HEK293 (cell line): ENCODE data around the gene LRRTM4.

ENCODE experiments used
- CTCF ChIA-PET: fragments of 350-600 bp; formaldehyde crosslinking; extraction: SDS; loops from one replicate; lab custom pipeline; 2021; ENCODE audit warnings: antibody characterized with exemption; lab: Yijun Ruan, JAX
- POLR2A ChIA-PET: fragments of 300-600 bp; formaldehyde crosslinking; extraction: SDS; loops from one replicate; lab custom pipeline; 2020; ENCODE audit warnings: antibody characterized with exemption, inconsistent platforms; lab: Yijun Ruan, JAX
- H3K27ac ChIP-seq: fragments of 200-500 bp; sonication (Bioruptor generic); 2 replicates; pipeline ENCODE4 v1.5.1; 2014; ENCODE audit warnings: low read depth, low read length, control low read depth, inconsistent platforms; ENCODE audit errors: extremely low read depth
- H3K36me3 ChIP-seq, 2 experiments: fragments of 200-500 bp in 1 of 2; sonication (Bioruptor generic) in 1 of 2; 1 replicate in 1 of 2; 2 replicates in 1 of 2; pipeline ENCODE4 v1.5.1; 2014 to 2017; ENCODE audit warnings: inconsistent platforms in 2 of 2, low read length in 2 of 2; ENCODE audit not compliant: control insufficient read depth in 2 of 2, insufficient read depth in 1 of 2
- H3K4me1 ChIP-seq: fragments of 200-500 bp; sonication (Bioruptor generic); 2 replicates; pipeline ENCODE4 v1.5.1; 2014; ENCODE audit warnings: mild to moderate bottlenecking, low read length, inconsistent platforms; ENCODE audit not compliant: control insufficient read depth, insufficient read depth
- H3K4me3 ChIP-seq: 2 replicates; pipeline ENCODE4 v1.5.1; 2011; ENCODE audit warnings: low read depth, mild to moderate bottlenecking, control low read depth, low read length, moderate library complexity
- H3K9me3 ChIP-seq: fragments of 200-500 bp; sonication (Bioruptor generic); 2 replicates; pipeline ENCODE4 v1.5.1; 2014; ENCODE audit warnings: low read depth, low read length, inconsistent platforms; ENCODE audit not compliant: control insufficient read depth, insufficient read depth
- BCL11B ChIP-seq: fragments of 450-650 bp; formaldehyde crosslinking; IDR thresholded peaks from 2 replicates; pipeline ENCODE4 v1.5.1; 2016; ENCODE audit warnings: low read depth, missing biosample characterization, missing genetic modification characterization
- EGR2 ChIP-seq: fragments of 450-650 bp; formaldehyde crosslinking; IDR thresholded peaks from 2 replicates; pipeline ENCODE4 v1.5.1; 2016; ENCODE audit warnings: low read depth, missing biosample characterization, missing genetic modification characterization
- GLI4 ChIP-seq: fragments of 450-650 bp; formaldehyde crosslinking; IDR thresholded peaks from 2 replicates; pipeline ENCODE4 v1.5.1; 2016; ENCODE audit warnings: missing biosample characterization, missing genetic modification characterization
- IKZF3 ChIP-seq: fragments of 450-650 bp; IDR thresholded peaks from 2 replicates; pipeline ENCODE4 v1.5.0; 2018; ENCODE audit warnings: missing biosample characterization, mild to moderate bottlenecking, missing genetic modification characterization, moderate library complexity
- MZF1 ChIP-seq: fragments of 450-650 bp; formaldehyde crosslinking; IDR thresholded peaks from 2 replicates; pipeline ENCODE4 v1.5.1; 2017; ENCODE audit warnings: missing biosample characterization, missing genetic modification characterization, borderline replicate concordance
- PRDM6 ChIP-seq: fragments of 450-650 bp; formaldehyde crosslinking; IDR thresholded peaks from 2 replicates; pipeline ENCODE4 v1.5.1; 2017; ENCODE audit warnings: missing biosample characterization, missing genetic modification characterization
- SALL2 ChIP-seq: fragments of 450-650 bp; formaldehyde crosslinking; IDR thresholded peaks from 2 replicates; pipeline ENCODE4 v1.5.0; 2017; ENCODE audit warnings: missing biosample characterization, mild to moderate bottlenecking, missing genetic modification characterization, borderline replicate concordance
- SP7 ChIP-seq: fragments of 450-650 bp; formaldehyde crosslinking; IDR thresholded peaks from 2 replicates; pipeline ENCODE4 v1.5.1; 2016; ENCODE audit warnings: missing biosample characterization, missing genetic modification characterization
- ZIC2 ChIP-seq: fragments of 450-650 bp; formaldehyde crosslinking; IDR thresholded peaks from 2 replicates; pipeline ENCODE4 v1.5.1; 2016; ENCODE audit warnings: missing biosample characterization, missing genetic modification characterization
- ZNF2 ChIP-seq: fragments of 450-650 bp; formaldehyde crosslinking; IDR thresholded peaks from 2 replicates; pipeline ENCODE4 v1.5.1; 2016; ENCODE audit warnings: missing biosample characterization, missing genetic modification characterization
- ZNF214 ChIP-seq: fragments of 450-650 bp; formaldehyde crosslinking; IDR thresholded peaks from 2 replicates; pipeline ENCODE4 v1.5.1; 2017; ENCODE audit warnings: missing biosample characterization, mild to moderate bottlenecking, missing genetic modification characterization, borderline replicate concordance
- ZNF23 ChIP-seq: fragments of 450-650 bp; formaldehyde crosslinking; IDR thresholded peaks from 2 replicates; pipeline ENCODE4 v1.5.1; 2016; ENCODE audit warnings: missing biosample characterization, missing genetic modification characterization, borderline replicate concordance
- ZNF248 ChIP-seq: fragments of 450-650 bp; formaldehyde crosslinking; IDR thresholded peaks from 2 replicates; pipeline ENCODE4 v1.5.1; 2017; ENCODE audit warnings: missing biosample characterization, missing genetic modification characterization
- ZNF26 ChIP-seq: fragments of 450-650 bp; formaldehyde crosslinking; IDR thresholded peaks from 2 replicates; pipeline ENCODE4 v1.5.1; 2016; ENCODE audit warnings: missing biosample characterization, missing genetic modification characterization
- ZNF48 ChIP-seq: fragments of 450-650 bp; formaldehyde crosslinking; IDR thresholded peaks from 2 replicates; pipeline ENCODE4 v1.5.1; 2016; ENCODE audit warnings: missing biosample characterization, missing genetic modification characterization
- ZNF521 ChIP-seq: fragments of 450-650 bp; formaldehyde crosslinking; IDR thresholded peaks from 2 replicates; pipeline ENCODE4 v1.5.1; 2017; ENCODE audit warnings: missing biosample characterization, mild to moderate bottlenecking, missing genetic modification characterization
- ZNF548 ChIP-seq: fragments of 450-650 bp; formaldehyde crosslinking; IDR thresholded peaks from 2 replicates; pipeline ENCODE4 v1.5.1; 2016; ENCODE audit warnings: missing biosample characterization, missing genetic modification characterization
- ZNF549 ChIP-seq: fragments of 450-650 bp; IDR thresholded peaks from 2 replicates; pipeline ENCODE4 v1.5.1; 2018; ENCODE audit warnings: missing biosample characterization, missing genetic modification characterization, mild to moderate bottlenecking, inconsistent platforms, moderate library complexity
- ZNF558 ChIP-seq: fragments of 450-650 bp; formaldehyde crosslinking; IDR thresholded peaks from 2 replicates; pipeline ENCODE4 v1.5.1; 2016; ENCODE audit warnings: missing biosample characterization, missing genetic modification characterization
- ZNF580 ChIP-seq: fragments of 450-650 bp; formaldehyde crosslinking; IDR thresholded peaks from 2 replicates; pipeline ENCODE4 v1.5.1; 2016; ENCODE audit warnings: missing biosample characterization, missing genetic modification characterization
- ZNF610 ChIP-seq: fragments of 450-650 bp; formaldehyde crosslinking; IDR thresholded peaks from 2 replicates; pipeline ENCODE4 v1.5.1; 2016; ENCODE audit warnings: missing biosample characterization, missing genetic modification characterization, borderline replicate concordance
- ZNF776 ChIP-seq: fragments of 450-650 bp; formaldehyde crosslinking; IDR thresholded peaks from 2 replicates; pipeline ENCODE4 v1.5.0; 2017; ENCODE audit warnings: missing biosample characterization, missing genetic modification characterization, borderline replicate concordance

LRRTM4 gene

GRCh38 chr2:77519164-77519887 lies 2.9 kb downstream of the LRRTM4 start:
- Histone ChIP-seq H3K4me1 (no peaks in the 10 kb centered on the region), H3K36me3 (no peaks in the 10 kb centered on the region), H3K9me3 (no peaks in the 10 kb centered on the region), H3K27ac (no peak overlapping the region), H3K4me3 (no peak overlapping the region)
- POLR2A ChIA-PET: no interaction called here
- CTCF ChIA-PET: no interaction called here
- no peak for TF ChIP-seq ZNF248 (tag by site-specific recombination)
- TF ChIP-seq SP7 (tag by site-specific recombination): no peak
- no peak for TF ChIP-seq ZNF548
- no peak for TF ChIP-seq MZF1
- TF ChIP-seq ZNF610 (tag by site-specific recombination): no peak
- TF ChIP-seq ZNF521 (tag by site-specific recombination): no peak
- TF ChIP-seq ZNF776 (tag by site-specific recombination): no peak
- TF ChIP-seq GLI4 (tag by site-specific recombination): no peak
- no peak for TF ChIP-seq ZNF23 (tag by site-specific recombination)
- TF ChIP-seq ZNF549: no peak
- no peak for TF ChIP-seq IKZF3 (tag by site-specific recombination)
- TF ChIP-seq ZNF48 (tag by site-specific recombination): no peak
- no peak for TF ChIP-seq ZNF558 (tag by site-specific recombination)
- no peak for TF ChIP-seq ZIC2 (tag by site-specific recombination)
- TF ChIP-seq ZNF580: no peak
- no peak for TF ChIP-seq ZNF2
- TF ChIP-seq ZNF26 (tag by site-specific recombination): no peak
- TF ChIP-seq PRDM6: no peak
- TF ChIP-seq EGR2 (tag by site-specific recombination): no peak

GRCh38 chr2:77518311-77518710 lies 3.9 kb downstream of the LRRTM4 start:
- no peaks in the 10 kb centered on the region for H3K9me3 ChIP-seq
- POLR2A ChIA-PET: no interaction called here
- no peak for TF ChIP-seq SALL2
- no peak for TF ChIP-seq ZNF580
- no peak for TF ChIP-seq BCL11B (tag by site-specific recombination)
- no peak for TF ChIP-seq ZNF214 (tag by site-specific recombination)
- TF ChIP-seq, all 188 proteins: peak for 0
- Histone ChIP-seq H3K4me3 (no peak overlapping the region), H3K4me1 (no peaks in the 10 kb centered on the region), H3K27ac (no peak overlapping the region), H3K36me3 (no peaks in the 10 kb centered on the region)
- CTCF ChIA-PET: no interaction called here
